Embryonic facial prominence (tissue), 1 donor: ENCODE data around the gene PDZD8.
"Not testable (repeated sequence)": the region's sequence is repeated elsewhere in the genome, so short reads cannot be mapped to it uniquely, and the experiment has no call there.

Experiments used
- DNase-seq: peaks from one replicate; pipeline ENCODE4 v3.0.0-alpha.2; 2016; ENCODE audit errors: extremely low spot score

PDZD8 gene

GRCh38 chr10:117254774-117255735 lies 120.2 kb downstream of the PDZD8 start:
- no peak for DNase-seq

DNA sequence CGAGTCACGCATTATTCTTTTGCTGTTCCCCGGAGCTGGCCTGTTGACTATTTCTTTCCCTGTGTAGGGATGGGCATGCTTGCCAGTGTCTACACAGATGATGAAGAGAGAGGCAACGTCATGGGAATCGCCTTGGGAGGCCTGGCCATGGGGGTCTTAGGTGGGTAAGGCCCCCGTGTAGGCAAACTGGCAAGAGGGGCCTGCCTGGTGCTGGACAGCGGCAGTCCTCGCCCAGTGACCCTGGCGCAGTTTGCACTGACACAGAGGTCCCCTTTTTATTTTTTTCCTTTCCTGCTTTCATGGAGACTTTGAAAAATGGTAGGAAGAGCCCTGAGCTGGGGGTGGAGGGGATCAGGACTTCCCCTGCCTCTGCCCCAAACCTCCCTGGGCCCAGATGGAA lies 120.9 kb downstream of the PDZD8 start:
- DNase-seq: no peak

DNA sequence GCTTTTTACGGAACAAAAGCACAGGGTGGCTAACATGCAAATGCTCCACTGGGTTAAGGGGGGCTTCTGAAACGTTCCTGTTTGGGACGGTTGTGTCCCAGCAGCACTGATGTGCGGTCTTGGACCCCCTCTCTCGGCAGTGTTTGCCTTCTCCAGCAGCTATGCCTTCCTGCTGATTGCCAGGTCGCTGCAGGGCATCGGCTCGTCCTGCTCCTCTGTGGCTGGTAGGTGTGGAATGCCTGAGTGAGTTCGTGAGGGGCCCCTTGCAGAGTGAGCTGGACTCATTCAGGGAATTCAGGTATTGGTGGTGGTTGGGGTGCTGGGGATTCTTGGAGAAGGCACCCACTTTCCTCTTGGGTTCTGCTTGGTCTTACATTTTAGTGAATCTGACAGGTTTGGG lies 121.3 kb downstream of the PDZD8 start:
- DNase-seq: no peak

DNA sequence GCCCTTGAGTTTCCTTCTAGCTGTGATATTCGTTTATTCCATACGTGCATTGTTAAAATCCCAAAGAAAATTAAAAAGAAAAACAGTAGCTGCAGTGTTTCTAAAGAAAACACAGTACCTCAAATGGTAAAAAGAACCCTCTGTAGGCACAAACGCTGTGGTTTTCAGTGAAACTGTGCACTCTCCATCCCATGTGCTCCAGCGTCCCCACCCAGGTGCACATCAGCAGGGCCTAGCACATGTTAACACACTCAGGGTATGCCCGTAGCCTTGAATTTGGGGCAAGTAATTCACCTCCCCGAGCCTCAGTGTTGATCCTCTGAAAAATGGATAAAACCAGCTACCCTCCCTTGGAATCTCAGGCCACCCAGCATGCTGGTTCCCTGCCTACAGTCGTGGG lies 124.8 kb downstream of the PDZD8 start:
- no peak for DNase-seq

GRCh38 chr10:117249493-117250093 lies 125.6 kb downstream of the PDZD8 start:
- no peak for DNase-seq

DNA sequence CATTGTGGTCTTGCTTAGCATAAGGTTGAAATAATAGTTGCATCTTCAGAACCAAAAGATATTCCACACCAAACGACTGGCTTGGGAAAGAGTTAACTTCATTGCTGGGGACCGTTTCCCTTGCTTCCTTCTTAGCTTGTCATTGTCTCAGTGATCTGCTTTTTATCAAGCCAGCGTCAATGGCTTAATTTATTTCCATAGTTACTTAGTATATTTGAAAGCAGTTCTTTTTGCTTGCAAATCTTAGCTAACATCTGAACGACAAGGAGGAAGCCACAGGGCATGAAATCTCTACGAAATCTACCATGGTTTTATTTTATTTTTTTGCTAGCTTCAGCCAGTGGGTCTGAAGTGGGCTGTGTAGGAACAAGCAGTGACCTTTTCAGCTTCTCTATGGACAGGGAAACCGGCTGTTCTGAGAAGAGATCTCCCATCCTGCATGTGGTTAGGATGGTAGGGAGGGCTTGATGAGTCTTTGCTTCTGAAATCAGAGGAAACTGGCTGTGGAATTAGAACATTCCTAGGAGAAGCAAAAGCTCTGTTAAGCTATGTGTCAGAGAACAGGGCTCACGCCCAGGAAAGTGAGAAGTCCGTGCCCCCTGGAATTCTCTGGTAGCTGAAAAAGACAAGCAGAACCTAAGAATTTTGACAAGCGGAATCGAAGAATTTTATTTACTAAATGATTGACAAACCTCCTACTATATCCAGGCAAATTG lies 126.3 kb downstream of the PDZD8 start:
- no peak for DNase-seq

- DNase-seq: no peak
Measured at GRCh38 chr10:117246997-117247671, 128.1 kb downstream of the PDZD8 start.

GRCh38 chr10:117242463-117242832 lies 132.8 kb downstream of the PDZD8 start:
- no peak for DNase-seq

DNA sequence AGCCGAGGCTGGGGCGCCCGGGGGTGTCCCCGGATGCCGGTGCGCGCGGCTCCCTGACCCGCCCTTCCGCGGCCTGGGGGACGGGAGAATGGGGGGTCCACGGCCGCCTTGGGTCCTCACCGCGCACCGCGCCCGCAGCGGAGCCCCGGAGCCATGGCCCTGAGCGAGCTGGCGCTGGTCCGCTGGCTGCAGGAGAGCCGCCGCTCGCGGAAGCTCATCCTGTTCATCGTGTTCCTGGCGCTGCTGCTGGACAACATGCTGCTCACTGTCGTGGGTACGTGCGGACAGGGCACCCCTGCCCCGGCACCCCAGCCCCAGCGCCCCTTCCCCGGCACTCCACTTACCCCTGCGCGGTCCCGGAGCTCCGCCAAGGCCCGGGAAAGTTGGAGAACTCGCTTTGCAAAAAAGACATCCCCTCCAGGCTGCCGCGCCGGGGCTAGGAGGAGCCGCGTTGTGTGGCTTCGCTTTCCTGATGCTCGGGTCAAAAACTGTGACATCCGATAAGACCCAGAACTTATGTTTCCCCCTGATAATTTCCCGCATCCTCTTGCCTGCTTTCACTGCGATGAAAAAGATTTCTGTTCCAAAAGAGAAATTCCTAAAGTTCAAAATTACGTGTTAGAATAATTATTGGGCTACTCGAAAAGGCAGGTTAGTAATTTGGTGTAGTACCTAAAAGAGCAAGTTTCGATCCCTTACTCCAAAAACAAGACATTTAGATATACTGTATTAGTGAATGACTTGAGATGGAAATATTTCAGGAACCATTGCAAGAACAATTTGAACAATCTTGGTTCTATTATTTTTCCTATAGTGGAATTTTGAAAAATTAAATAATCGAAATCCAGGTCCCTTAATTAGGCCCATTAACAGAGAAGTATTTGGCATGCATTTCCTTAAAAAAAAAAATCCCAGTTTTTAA lies 133.4 kb downstream of the PDZD8 start:
- no peak for DNase-seq

DNA sequence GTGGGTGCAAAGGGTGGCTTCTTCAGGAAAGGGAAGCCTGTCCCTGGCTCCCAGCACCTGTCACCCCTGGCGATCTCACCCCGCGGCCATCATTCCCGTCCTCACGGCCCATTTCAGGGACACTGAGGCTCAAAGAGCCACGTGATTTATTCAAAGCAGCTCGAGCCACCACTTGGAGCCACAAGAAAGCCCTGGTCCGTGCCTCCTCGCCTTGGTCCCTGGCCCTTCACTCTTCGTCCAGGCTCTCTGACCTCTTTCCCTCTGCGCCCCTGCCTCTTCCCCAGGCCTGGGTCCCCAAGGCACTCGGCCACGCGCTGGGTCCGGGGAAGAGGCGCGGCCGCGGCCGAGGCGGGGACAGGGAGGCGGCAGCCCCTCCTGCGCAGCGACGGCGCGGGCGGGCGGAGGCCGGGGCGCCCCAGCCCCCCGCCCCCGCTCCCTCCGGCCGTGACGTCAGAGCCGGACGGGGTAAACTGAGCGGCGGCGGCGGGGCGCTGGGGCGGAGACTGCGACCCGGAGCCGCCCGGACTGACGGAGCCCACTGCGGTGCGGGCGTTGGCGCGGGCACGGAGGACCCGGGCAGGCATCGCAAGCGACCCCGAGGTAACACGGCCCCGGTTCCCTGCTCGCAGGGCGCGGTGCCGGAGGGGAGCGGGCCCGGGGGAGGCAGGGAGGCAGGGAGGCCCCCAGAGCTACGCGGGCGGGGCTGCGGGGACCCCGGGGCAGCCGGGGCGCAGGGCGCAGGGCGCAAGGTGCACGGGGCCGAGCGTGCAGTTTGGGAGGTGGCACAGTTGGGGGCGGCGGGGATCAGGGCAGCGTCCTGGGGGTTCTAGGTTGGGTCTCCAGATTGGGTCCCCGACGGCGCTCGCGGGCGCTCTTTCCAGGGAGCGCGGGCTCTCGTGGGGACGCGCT lies 134.4 kb downstream of the PDZD8 start, which contains the start of gene SLC18A2:
SLC18A2 (plus strand) TSS at position 494 of the 909 bp plus-strand sequence. CDS start 580 bp downstream, outside the sequence.
- no peak for DNase-seq

- DNase-seq: no peak
Measured at GRCh38 chr10:117239721-117240620, 135.3 kb downstream of the PDZD8 start.

DNA sequence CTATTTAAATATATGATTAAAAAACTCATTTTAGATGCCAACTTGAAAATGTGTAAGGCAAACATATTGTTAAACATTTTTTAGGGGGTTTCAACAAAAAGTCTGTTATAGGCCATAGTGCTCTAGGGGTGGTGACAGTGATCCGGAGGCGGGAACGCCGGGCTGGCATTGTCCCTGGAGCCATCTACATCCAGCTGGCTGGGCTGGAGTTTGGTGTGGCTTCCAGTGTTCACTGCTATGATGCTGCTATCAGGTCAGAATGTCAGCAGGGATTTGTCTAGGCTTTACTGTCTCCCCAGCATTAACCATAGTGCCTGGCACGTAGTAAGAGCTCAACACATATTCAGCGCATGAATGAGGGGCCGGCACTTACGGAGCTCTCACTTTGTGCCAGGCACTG lies 136.2 kb downstream of the PDZD8 start:
- no peak for DNase-seq

DNA sequence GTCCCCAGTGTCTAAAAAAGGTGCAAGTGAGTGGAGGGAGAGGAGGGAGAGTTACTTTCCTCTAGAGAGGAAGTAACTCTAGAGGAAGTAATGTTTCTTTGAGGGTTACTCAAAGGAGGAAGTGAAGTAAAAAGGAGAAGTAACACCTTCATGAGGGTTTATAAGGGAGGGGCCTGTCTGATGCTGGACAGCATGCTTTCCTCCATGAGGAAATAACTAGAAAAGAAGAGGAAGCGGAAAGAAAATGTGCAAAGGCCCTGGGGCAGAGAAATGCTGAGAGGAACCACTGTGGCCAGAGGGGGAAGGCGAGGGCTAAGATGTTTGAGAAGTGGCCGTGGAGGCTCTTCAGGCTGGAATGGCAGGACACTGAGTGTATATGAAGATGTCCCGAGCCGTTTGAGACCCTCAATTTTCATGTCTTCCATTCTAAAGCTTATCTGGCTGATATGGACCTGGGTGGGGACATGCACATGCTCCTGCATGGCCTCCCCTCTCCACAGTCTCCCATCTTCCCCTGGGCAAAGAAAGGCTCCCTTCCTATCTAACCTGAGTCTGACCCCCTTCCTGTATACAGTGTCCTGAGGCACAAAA lies 137.7 kb downstream of the PDZD8 start:
- no peak for DNase-seq

DNA sequence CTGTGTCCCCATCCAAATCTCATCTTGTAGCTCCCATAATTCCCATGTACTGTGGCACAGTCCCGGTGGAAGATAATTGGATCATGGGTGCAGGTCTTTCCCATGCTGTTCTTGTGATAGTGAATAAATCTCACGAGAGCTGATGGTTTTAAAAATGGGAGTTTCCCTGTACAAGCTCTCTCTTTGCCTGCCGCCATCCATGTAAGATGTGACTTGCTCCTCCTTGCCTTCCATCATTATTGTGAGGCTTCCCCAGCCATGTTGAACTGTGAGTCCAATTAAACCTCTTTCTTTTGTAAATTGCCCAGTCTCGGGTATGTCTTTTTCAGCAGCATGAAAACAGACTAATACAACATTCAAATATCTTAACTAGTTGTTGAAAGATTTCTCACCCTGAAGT lies 145.1 kb downstream of the PDZD8 start:
- DNase-seq: not testable (repeated sequence)

DNA sequence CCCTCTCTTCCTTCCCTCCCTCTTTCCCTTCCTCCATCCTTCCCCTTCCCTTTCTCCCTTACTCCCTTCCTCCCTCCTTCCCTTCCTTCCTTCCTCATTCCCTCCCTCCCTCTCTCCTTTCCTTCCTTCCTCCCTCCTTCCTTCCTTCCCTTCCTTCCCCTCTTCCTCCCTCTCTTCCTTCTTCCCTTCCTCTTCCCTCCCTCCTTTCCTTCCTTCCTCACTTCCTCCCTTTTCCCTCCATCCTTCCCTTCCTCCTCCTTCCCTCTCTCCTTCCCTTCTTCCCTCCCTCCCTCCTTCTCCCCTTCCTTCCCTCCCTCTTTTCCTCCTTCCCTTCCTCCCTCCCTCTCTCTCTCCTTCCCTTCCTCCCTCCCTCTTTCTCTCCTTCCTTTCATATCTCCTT lies 147.0 kb downstream of the PDZD8 start:
- DNase-seq: no peak
